Endothelial cell of umbilical vein (primary cell): ENCODE measurements around the gene POLR2E. TPM values are rescaled to one million over a fixed set of nuclear protein-coding genes. Genes with fewer than 3 reads are reported as not detected.

Experiments
- BruUV-seq: library from RNA; stranded (reverse); fragments of 400-500 nt; replicated peaks from 2 replicates; lab custom pipeline; 2021; lab: Mats Ljungman, UMichigan
- CTCF ChIA-PET: fragments of 300-600, 350-600 bp; sonication (Branson Sonifier 250); formaldehyde crosslinking; loops from one replicate; lab custom pipeline; 2021; ENCODE audit warnings: antibody characterized with exemption, inconsistent platforms; lab: Charles Lee
- POLR2A ChIA-PET: fragments of 300-600, 350-600 bp; sonication (Branson Sonifier 250); formaldehyde crosslinking; loops from one replicate; lab custom pipeline; 2021; ENCODE audit warnings: antibody characterized with exemption, inconsistent platforms; lab: Charles Lee
- DNase-seq: peaks from one replicate; pipeline ENCODE4 v3.0.0-alpha.2; 2011; ENCODE audit warnings: low read depth, low spot score
- FAIRE-seq: peaks from 2 replicates; lab custom pipeline; 2011; peaks lifted over from hg19 to GRCh38; lab: Jason Lieb, UNC
- H2AFZ ChIP-seq: 2 replicates; pipeline ENCODE4 v1.6.0; 2012; ENCODE audit warnings: low read depth, low read length, control low read depth, inconsistent platforms
- H3K27ac ChIP-seq: 2 replicates; pipeline ENCODE4 v1.5.1; 2011; ENCODE audit warnings: low read depth, mild to moderate bottlenecking, control low read depth, low read length, moderate library complexity; ENCODE audit not compliant: insufficient read depth
- H3K27me3 ChIP-seq, 2 experiments: 2 replicates each; pipeline versions ENCODE4 v1.6.0 to v1.6.1; 2011; ENCODE audit warnings: low read length in 2 of 2, mixed read lengths in 1 of 2; ENCODE audit not compliant: control insufficient read depth in 2 of 2, insufficient read depth in 2 of 2
- H3K36me3 ChIP-seq, 2 experiments: 2 replicates in 1 of 2; 3 replicates in 1 of 2; pipeline ENCODE4 v1.5.1; 2011; ENCODE audit warnings: low read length in 2 of 2, mild to moderate bottlenecking in 1 of 2, moderate library complexity in 1 of 2; ENCODE audit not compliant: control insufficient read depth in 2 of 2, insufficient read depth in 2 of 2; ENCODE audit errors: extremely low read depth in 1 of 2
- H3K4me1 ChIP-seq: 3 replicates; pipeline ENCODE4 v1.5.1; 2011; ENCODE audit warnings: mild to moderate bottlenecking, low read length; ENCODE audit not compliant: control insufficient read depth, insufficient read depth; ENCODE audit errors: extremely low read depth
- H3K4me2 ChIP-seq: 2 replicates; pipeline ENCODE4 v1.6.1; 2011; ENCODE audit warnings: low read length, control low read depth, mixed read lengths; ENCODE audit not compliant: insufficient read depth
- H3K4me3 ChIP-seq, 3 experiments: fragments of 200-600 bp in 1 of 3; sonication (generic), shearing (Covaris generic) in 1 of 3; replicated peaks in 1 of 3; 2 replicates each; pipeline ENCODE4 v1.5.1; 2011 to 2016; ENCODE audit warnings: control low read depth in 3 of 3, low read length in 3 of 3, mild to moderate bottlenecking in 2 of 3, inconsistent platforms in 1 of 3, low read depth in 1 of 3, moderate library complexity in 1 of 3; ENCODE audit not compliant: insufficient read depth in 1 of 3
- H3K79me2 ChIP-seq: 2 replicates; pipeline ENCODE4 v1.6.0; 2012; ENCODE audit warnings: low read length, inconsistent platforms; ENCODE audit not compliant: control insufficient read depth, insufficient read depth
- H3K9ac ChIP-seq: replicated peaks from 2 replicates; pipeline ENCODE3; 2011; ENCODE audit warnings: low read length, control low read depth; ENCODE audit not compliant: insufficient read depth; ENCODE audit errors: extremely low read depth
- H3K9me1 ChIP-seq: replicated peaks from 3 replicates; pipeline ENCODE4 v1.6.0; 2011; ENCODE audit warnings: mild to moderate bottlenecking, low read length; ENCODE audit not compliant: control insufficient read depth, insufficient read depth; ENCODE audit errors: extremely low read depth
- H3K9me3 ChIP-seq: replicated peaks from 2 replicates; pipeline ENCODE4 v1.5.1; 2012; ENCODE audit warnings: low read length, inconsistent platforms; ENCODE audit not compliant: control insufficient read depth, insufficient read depth
- H4K20me1 ChIP-seq: replicated peaks from 2 replicates; pipeline ENCODE3; 2011; ENCODE audit warnings: mild to moderate bottlenecking, low read length; ENCODE audit not compliant: control insufficient read depth, insufficient read depth; ENCODE audit errors: extremely low read depth
- CTCF ChIP-seq, 2 donors: IDR thresholded peaks; 1 replicate in 1 of 2; 2 replicates in 1 of 2; pipeline ENCODE4 v1.5.1; 2011; ENCODE audit warnings: low read length in 2 of 2, mild to moderate bottlenecking in 2 of 2, moderate library complexity in 2 of 2, control low read depth in 1 of 2, inconsistent platforms in 1 of 2, low read depth in 1 of 2; ENCODE audit not compliant: insufficient read depth in 1 of 2; ENCODE audit errors: extremely low read depth in 1 of 2
- GATA2 ChIP-seq: IDR thresholded peaks from 2 replicates; pipeline ENCODE4 v1.7.0; 2011; ENCODE audit warnings: low read depth, mild to moderate bottlenecking, moderate library complexity, mixed read lengths, low read length; ENCODE audit not compliant: insufficient read length, insufficient read depth
- MAX ChIP-seq: IDR thresholded peaks from 2 replicates; pipeline ENCODE4 v1.6.1; 2011; ENCODE audit not compliant: insufficient read depth, insufficient read length
- MYC ChIP-seq: IDR thresholded peaks from one replicate; pipeline ENCODE4 v1.6.1; 2011; ENCODE audit warnings: mild to moderate bottlenecking, low read depth, low read length
- POLR2AphosphoS5 ChIP-seq: IDR thresholded peaks from 2 replicates; pipeline ENCODE4 v1.6.1; 2012; ENCODE audit warnings: low read depth, mild to moderate bottlenecking, control low read depth, low read length, moderate library complexity; ENCODE audit not compliant: insufficient read depth
- dilution Hi-C: fragments of 300-500 bp; cut with MboI; formaldehyde crosslinking; loops from one replicate; pipeline ENCODE4 v1.15.0; 2019; ENCODE audit warnings: low sequenced_read_pairs; ENCODE audit not compliant: extremely low pct_ligation_motif_present
- intact Hi-C: fragments of 100-400 bp; cut with micrococcal nuclease; formaldehyde crosslinking; loops from one replicate; pipeline ENCODE4 v1.10.0; 2022
- polyA plus RNA-seq, 4 experiments: library from polyadenylated mRNA; depleted of rRNA in 3 of 4; stranded (reverse) in 3 of 4; unstranded in 1 of 4; fragments of >200 nt; gene quantifications; 2 replicates each; pipeline versions ENCODE4 v1.2.1 to v1.2.3, GENCODE V29; 2011 to 2012; ENCODE audit warnings: missing spikeins in 1 of 4
- total RNA-seq: library from RNA; stranded (reverse); gene quantifications from 2 replicates; pipeline ENCODE4 v1.2.3, GENCODE V29; 2021

Gene POLR2E
- total and polyA plus RNA-seq, 2 donors (not counting 3 experiments of a cell fraction or from before 2014, with no cell fraction given) = 272 to 344 TPM

GRCh38 chr19:1104311-1105007, 9.3 kb upstream of the POLR2E start:
- peak; percentile 60 for DNase-seq
- Histone ChIP-seq H3K79me2 (peaks cover 18% of the 10 kb centered on the region), H4K20me1 (no peaks in the 10 kb centered on the region), H3K4me1 (peaks cover 31% of the 10 kb centered on the region), H3K27ac (peak overlapping the region; percentile 71), H3K9me1 (no peaks in the 10 kb centered on the region), H2AFZ (no peak overlapping the region), H3K9ac (peak overlapping the region; percentile 74), H3K27me3 (no peaks in the 10 kb centered on the region), H3K36me3 (peaks cover 2 to 20% of the 10 kb centered on the region in 2 experiments), H3K4me3 (peak overlapping the region; percentile 33 to 58 (median 52)), H3K4me2 (peak overlapping the region; percentile 65), H3K9me3 (peaks cover 2% of the 10 kb centered on the region)
- TF ChIP-seq CTCF (IDR thresholded peaks at IDR 0.05; ENCODE audit: extremely low read depth in 1 of 2, insufficient read depth in 1 of 2, low read depth in 1 of 2, low read length in 2 of 2) (no peak), POLR2AphosphoS5 (peak; percentile 34), GATA2 (no peak), MYC (no peak), MAX (no peak)
- no TSS peak for BruUV-seq
- dilution Hi-C loops (no loop called here), intact Hi-C loops (loop anchor here (10.0 kb wide), 1 partner anchor 170 kb away; no protein-coding TSS in a partner anchor)
- peak; percentile 74 for FAIRE-seq
- ChIA-PET POLR2A (interaction anchor here (0.7 to 1.6 kb wide), 5 partner anchors 22 to 110 kb away, joined by 3 to 4 read pairs (median 3); partner anchors contain the start of gene ABCA7), CTCF (interaction anchor here (1.0 to 2.8 kb wide), 8 partner anchors 9 to 109 kb away, joined by 3 to 21 read pairs (median 4); no protein-coding TSS in a partner anchor)
